GM12891 (cell line): ENCODE measurements around the gene KLHL30. TPM values are rescaled to one million over a fixed set of nuclear protein-coding genes. Genes with fewer than 3 reads are reported as not detected.

Source experiments
- DNase-seq: peaks from one replicate; pipeline ENCODE4 v3.0.0; 2011; ENCODE audit warnings: low spot score; ENCODE audit not compliant: insufficient read length
- FAIRE-seq: peaks from 2 replicates; lab custom pipeline; 2011; peaks lifted over from hg19 to GRCh38; lab: Jason Lieb, UNC
- PAX5 ChIP-seq: IDR thresholded peaks from 2 replicates; pipeline ENCODE4 v1.6.1; 2011; ENCODE audit warnings: low read length, moderate library complexity, mild to moderate bottlenecking; ENCODE audit not compliant: insufficient read depth, severe bottlenecking
- POLR2A ChIP-seq: IDR thresholded peaks from 2 replicates; pipeline ENCODE4 v1.6.1; 2011; ENCODE audit warnings: low read depth, low read length, control low read depth
- POLR2AphosphoS5 ChIP-seq: IDR thresholded peaks from 2 replicates; pipeline ENCODE4 v1.6.1; 2011; ENCODE audit warnings: low read depth, low read length, control low read depth
- POU2F2 ChIP-seq: IDR thresholded peaks from 2 replicates; pipeline ENCODE4 v1.6.1; 2011; ENCODE audit warnings: low read depth, mild to moderate bottlenecking, control low read depth, low read length, moderate library complexity
- SPI1 ChIP-seq: IDR thresholded peaks from 2 replicates; pipeline ENCODE4 v1.6.1; 2011; ENCODE audit warnings: low read depth, low read length, control low read depth
- TAF1 ChIP-seq: IDR thresholded peaks from 2 replicates; pipeline ENCODE4 v1.6.1; 2011; ENCODE audit warnings: low read depth, low read length, control low read depth
- polyA plus RNA-seq: library from polyadenylated mRNA; unstranded; fragments of >200 nt; gene quantifications from one replicate; pipeline ENCODE4 v1.2.1, GENCODE V29; 2012; ENCODE audit warnings: low read depth, missing spikeins, inconsistent platforms; ENCODE audit not compliant: missing spikeins

KLHL30 gene
- polyA plus RNA-seq: not detected

DNA sequence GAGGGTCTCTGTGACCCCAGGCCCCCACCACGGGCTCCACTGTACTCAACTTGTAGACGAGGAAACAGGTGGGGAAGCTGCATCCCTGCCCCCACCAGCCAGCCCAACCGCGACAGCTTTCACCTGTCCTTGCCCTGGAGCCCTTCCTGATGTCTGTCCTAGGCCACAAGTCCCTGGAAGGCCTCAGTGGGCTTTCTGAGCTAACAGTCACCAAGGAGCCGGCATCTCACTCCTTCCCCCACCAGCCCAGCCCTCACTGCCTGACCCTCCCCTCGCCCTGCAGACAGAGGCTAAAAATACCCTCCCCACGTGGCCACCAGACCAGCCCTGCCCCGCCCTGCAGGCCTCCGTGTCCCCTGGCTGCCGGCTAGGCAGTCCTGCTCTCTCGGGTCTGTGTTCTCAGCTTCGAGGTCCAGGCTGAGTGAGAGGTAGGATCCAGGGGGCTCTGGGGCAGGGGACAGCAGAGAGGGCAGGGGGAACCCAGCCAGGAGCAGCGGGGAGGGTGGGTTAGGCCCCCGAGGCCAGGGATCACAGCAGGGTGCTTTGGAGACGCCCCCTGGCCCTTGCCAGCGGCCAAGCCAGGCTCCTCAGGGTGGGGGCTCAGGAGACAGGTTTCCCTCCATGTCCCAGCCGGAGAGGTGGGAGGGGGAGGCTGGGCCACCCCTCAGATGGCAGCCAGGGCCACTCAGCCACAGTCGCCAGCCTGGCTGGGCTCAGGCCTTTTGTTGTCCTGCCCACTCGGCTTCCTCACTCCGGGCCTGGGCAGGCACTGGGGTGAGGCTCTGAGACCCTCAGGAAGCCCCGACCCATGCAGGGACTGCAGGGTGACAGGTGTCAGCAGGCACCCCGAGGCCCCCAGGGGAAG, at the start of gene KLHL30:
TSS of gene KLHL30 (plus strand) at position 338 of the 865 bp plus-strand sequence. CDS start 2,087 bp downstream, outside the sequence.
- FAIRE-seq: no peak
- TF ChIP-seq PAX5 (no peak), POLR2A (no peak), TAF1 (no peak), SPI1 (no peak), POLR2AphosphoS5 (no peak), POU2F2 (no peak)
- no peak for DNase-seq

- no peak for FAIRE-seq
- DNase-seq: no peak
Measured at GRCh38 chr2:238090887-238091286, 47.6 kb upstream of the KLHL30 start.

DNA sequence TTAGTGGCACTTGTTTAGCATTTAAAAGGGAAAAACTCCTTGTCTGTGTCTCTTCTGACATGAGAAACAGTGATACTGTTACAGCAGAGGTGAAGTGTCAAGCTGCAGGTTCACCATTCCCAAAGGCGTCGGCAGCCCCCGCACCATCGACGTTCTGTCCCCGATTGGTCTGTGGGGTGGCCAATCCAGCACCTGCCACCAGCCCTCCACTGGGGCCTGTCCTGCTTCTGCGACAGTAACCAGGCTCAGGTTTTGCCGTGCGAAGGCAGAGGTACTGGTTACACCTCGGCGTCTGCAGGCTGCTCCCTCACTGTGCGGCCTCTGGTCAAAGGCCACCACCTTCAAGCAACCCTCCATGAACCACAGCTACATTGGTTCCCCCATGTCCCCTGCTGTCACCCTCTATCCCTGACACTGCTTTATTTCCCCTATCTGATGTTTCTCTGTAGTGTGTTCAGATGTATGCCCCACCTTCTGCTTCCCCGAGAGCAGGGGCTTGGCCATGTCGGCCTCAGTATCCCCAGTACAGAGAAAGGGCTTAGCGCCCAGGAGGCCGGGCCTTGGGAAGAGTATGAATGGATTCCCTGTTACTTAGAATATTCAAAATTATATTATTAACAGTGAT, 46.9 kb upstream of the KLHL30 start:
- DNase-seq: no peak
- FAIRE-seq: no peak
- TF ChIP-seq POLR2A: no peak
- no peak for TF ChIP-seq TAF1
- no peak for TF ChIP-seq POLR2AphosphoS5
- TF ChIP-seq SPI1: no peak
- no peak for TF ChIP-seq POU2F2
- no peak for TF ChIP-seq PAX5

More at GRCh38 chr2:238090887-238091286, 47.6 kb upstream of the KLHL30 start:
- no peak for TF ChIP-seq POLR2A
- no peak for TF ChIP-seq PAX5
- TF ChIP-seq SPI1: no peak
- no peak for TF ChIP-seq POU2F2
- no peak for TF ChIP-seq TAF1
- no peak for TF ChIP-seq POLR2AphosphoS5

DNA sequence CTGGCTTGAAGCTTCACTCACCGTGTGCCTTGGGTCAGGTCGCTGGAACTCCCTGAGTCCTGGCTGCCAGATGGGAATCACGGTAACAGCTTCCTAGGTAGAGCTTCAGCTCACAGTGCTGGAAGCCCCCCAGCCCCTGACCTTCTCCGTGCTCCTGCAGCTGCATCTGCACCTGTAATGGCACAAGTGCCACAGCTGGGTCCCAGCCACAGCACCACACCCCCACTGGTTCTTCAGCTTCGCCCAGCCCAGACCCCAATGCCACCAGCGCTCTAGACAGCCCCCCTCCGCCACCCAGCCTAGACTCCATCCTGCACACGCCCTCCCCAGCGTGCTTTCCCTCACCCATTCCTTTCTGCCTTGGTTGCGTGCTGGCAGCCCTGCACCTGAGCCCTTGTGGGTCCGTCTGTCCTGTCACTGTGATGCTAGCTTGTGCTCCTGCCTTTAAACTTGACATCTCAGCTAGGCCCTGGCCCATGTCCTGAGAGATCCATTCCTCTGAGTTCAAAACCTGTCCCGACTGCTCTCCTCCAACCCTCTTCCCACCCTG, 45.9 kb upstream of the KLHL30 start:
- DNase-seq (no peak), FAIRE-seq (no peak)
- no peak for TF ChIP-seq TAF1
- TF ChIP-seq POLR2AphosphoS5: no peak
- no peak for TF ChIP-seq SPI1
- TF ChIP-seq POU2F2: no peak
- TF ChIP-seq POLR2A: no peak
- TF ChIP-seq PAX5: no peak

DNA sequence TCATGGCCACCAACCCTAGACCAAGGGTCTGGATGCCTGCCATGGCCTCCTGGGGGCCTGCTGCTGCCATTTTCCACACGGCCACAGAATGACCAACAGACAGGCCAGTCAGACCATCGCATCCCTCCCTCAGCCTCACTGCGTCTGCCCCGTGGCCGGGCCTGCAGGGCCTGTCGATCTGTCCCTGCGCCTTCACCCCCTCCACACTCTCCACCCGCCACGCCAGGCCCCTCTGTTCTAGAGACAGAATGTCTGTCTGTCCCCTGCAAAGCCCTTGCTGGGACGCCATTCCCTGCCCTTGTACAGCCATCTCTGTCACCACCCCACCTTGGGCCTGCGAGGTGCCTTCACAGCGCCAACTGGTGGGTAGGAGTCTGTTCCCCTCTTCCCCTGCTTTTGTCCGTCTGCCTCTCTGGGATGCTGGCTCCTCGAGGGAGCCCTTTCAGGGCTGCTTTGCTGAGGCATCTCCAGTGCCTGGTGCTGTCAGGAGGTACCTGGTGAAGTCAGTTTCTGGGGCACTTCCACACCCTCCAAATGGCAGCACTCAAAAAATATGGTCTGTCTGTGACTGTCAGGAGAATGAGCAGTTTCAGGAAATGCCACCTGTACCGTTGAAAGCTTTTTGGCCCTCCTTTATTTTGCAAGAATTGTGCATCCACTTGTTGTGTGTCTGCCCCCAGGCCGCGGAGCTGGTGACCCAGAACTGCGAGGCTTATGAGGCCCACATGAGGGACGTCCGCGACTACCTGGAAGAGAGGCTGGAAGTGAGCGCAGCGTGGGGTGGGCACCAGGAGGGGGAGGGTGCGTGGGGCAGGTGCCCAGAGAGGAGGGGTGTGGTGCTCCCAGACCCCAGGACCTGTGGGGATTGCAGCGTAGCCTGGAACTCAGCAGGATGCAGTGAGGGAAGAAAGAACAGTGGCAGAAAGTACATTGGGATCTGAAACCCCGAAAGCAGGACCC, 45.0 kb upstream of the KLHL30 start:
- no peak for TF ChIP-seq POLR2AphosphoS5
- no peak for TF ChIP-seq POU2F2
- no peak for TF ChIP-seq TAF1
- no peak for TF ChIP-seq SPI1
- no peak for TF ChIP-seq POLR2A
- no peak for TF ChIP-seq PAX5
- DNase-seq (no peak), FAIRE-seq (no peak)

DNA sequence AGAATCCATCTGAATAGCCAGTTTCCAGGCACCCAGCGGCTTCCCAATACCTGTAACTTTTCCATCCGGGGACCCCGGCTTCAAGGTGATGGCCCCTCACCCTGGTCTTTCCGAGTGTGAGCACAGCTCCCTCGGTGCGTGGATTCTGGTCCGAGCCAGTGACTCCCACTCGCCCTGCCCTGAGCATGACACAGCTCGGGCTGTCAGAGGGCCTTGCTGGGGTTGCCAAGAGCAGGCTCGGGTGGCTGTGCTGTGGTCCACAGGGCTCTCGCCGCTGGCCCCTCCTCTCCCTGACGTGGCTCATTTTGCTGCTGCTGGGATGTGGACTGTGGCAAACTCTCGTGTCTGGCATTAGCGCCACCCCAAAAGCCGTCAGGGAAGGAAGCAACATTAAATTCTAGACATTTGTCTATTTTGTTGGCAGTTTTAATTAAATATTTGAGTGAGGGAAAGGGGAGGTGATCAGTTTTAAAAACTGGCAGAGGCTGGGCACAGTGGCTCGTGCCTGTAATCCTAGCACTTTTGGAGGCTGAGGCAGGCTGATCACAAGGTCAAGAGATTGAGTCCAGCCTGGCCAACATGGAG, 43.9 kb upstream of the KLHL30 start:
- FAIRE-seq (no peak), DNase-seq (no peak)
- no peak for TF ChIP-seq SPI1
- no peak for TF ChIP-seq PAX5
- no peak for TF ChIP-seq POLR2A
- TF ChIP-seq TAF1: no peak
- TF ChIP-seq POLR2AphosphoS5: no peak
- no peak for TF ChIP-seq POU2F2

DNA sequence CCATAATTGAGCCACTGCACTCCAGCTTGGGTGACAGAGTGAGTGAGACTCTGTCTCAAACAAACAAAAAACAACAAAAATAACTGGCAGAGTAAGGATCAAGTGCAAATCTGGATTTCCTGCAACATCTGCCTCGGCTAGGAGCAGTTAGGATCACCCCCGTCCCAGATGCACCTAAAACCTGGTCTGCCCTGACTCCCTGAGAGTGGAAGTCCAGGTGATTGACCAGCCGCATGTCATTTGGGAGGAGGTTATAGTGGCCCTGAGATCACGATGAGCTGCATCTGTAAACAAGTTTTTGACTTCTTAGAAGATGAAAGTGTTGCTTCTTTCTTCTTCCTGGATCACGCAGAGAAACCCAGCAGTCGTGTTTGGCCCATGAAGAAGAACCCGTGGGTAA, 43.3 kb upstream of the KLHL30 start:
- TF ChIP-seq POLR2AphosphoS5: no peak
- no peak for TF ChIP-seq SPI1
- TF ChIP-seq PAX5: no peak
- no peak for TF ChIP-seq TAF1
- no peak for TF ChIP-seq POU2F2
- TF ChIP-seq POLR2A: no peak
- no peak for DNase-seq
- FAIRE-seq: no peak
